ENCODE measurements around the gene DCP1B.

DCP1B gene

DNA sequence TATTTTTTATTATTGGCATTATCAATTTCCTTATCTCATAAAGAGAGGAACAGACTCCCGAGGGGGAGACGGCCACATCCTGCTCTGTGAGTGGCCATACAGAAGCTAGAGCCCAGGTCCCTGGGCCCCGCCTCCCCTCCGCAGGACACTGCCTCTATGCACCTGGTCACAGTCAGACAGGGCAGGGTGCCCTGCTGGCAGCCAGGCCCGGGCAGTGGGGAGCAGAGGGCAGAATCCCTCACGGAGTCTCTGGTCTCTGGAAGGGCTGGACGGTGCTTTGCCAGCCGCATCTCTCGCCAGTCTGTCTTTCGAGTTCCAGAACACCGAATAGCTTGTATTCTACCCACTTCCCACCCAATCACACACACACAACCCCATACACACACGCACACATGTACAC is 69.4 kb downstream of the DCP1B start:
- Histone ChIP-seq H3K4me3 (no peak overlapping the region), H3K27ac (peak overlapping the region; percentile 77 to 83)
- TF ChIP-seq, protein P1, sequence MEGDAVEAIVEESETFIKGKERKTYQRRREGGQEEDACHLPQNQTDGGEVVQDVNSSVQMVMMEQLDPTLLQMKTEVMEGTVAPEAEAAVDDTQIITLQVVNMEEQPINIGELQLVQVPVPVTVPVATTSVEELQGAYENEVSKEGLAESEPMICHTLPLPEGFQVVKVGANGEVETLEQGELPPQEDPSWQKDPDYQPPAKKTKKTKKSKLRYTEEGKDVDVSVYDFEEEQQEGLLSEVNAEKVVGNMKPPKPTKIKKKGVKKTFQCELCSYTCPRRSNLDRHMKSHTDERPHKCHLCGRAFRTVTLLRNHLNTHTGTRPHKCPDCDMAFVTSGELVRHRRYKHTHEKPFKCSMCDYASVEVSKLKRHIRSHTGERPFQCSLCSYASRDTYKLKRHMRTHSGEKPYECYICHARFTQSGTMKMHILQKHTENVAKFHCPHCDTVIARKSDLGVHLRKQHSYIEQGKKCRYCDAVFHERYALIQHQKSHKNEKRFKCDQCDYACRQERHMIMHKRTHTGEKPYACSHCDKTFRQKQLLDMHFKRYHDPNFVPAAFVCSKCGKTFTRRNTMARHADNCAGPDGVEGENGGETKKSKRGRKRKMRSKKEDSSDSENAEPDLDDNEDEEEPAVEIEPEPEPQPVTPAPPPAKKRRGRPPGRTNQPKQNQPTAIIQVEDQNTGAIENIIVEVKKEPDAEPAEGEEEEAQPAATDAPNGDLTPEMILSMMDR (IDR thresholded peaks at IDR 0.05), result no peak
- DNase-seq (ENCODE audit: low spot score), result no peak

DNA sequence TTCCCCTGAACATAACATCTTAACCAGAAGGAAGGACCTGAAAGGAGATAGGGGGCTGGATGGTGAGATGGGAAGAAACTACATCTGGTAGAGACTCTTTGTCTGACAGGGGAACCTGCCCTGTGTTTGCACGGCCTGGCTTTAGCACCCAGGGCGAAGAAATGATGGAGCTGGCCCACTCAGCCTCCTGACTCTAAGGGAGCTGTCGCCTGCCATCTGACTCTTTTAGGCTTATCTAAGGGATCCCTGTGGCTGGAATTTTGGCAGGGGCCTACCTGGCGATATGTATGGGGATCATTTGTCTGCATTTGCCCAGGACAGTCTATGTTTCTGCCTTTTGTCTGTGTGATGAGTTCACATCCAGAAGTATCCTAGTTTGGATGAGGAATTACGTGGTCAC is 70.2 kb downstream of the DCP1B start:
- Histone ChIP-seq H3K27ac (peak overlapping the region; percentile 57 to 83), H3K4me3 (no peak overlapping the region)
- DNase-seq (ENCODE audit: low spot score), result no peak
- TF ChIP-seq, protein P1 (IDR thresholded peaks at IDR 0.05), result no peak

DNA sequence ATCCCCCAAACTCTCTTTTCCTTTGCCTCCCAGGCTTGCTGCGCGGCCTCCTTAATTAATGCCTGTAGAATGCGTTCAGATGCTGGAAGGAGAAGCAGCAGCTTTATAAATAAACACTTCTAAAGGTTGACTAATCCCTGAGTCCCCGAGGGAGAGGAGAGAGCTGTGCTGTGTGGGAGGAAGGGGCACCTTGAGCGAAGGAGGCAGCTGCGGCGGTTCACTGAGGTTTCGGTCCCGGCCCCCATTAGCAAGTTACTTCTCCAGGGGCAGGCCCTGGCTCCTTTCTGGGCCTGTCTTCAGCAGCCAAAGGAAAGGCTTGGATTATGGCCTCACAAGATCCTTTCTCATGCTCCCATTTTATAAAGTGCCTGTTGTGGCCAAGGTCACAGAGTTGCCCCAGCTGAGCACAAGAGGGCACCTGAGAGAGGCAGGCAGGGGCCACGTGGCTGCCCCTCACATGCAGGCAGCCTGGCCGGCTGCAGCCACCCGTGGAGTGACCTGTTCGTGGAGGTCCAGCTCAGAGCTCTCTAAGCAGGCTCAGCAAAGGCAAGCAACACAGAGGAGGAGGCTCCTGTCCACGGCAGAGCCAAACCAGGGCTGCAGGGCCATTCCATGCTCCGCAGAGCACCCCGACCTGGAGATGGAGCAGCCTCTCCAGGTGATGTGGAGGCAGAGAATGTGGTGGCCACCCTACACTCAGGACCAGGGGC is 70.8 kb downstream of the DCP1B start:
- no peak for DNase-seq (ENCODE audit: low spot score)

DNA sequence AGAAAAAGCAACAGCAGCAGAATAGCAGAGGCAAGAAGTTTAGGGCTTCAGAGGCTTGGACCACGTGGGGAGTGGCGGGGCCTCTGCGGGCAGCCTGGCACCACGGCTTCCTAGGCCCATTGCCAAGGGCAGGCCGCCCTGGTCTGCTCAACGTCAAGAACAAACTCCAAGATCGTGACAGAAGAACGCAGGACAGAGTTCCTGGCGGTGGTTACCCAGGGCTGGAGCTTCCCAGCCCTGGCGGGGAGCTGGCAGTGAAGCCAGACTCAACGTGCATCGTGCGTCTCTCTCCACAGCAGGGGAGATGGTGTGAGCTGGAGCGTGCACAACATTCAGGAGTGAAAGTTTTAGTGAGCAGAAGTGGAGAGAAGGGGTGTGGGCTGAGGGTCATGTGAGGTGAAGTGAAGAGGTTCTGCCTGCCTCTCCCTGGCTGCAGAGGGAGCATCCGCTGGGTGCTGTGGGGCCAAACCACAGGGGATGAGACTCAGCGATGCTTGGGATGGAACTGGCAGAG is 71.9 kb downstream of the DCP1B start:
- peak; percentile 89 for DNase-seq (ENCODE audit: low spot score)
- TF ChIP-seq, protein P1 (IDR thresholded peaks at IDR 0.05), result no peak
- Histone ChIP-seq H3K27ac (peak overlapping the region; percentile 29 to 73), H3K4me3 (peak overlapping the region; percentile 46)

More for the DNA sequence above, 70.8 kb downstream of the DCP1B start:
- Histone ChIP-seq H3K4me3 (no peak overlapping the region), H3K27ac (peak overlapping the region; percentile 57 to 83)
- TF ChIP-seq, protein P1 (IDR thresholded peaks at IDR 0.05), result no peak

DNA sequence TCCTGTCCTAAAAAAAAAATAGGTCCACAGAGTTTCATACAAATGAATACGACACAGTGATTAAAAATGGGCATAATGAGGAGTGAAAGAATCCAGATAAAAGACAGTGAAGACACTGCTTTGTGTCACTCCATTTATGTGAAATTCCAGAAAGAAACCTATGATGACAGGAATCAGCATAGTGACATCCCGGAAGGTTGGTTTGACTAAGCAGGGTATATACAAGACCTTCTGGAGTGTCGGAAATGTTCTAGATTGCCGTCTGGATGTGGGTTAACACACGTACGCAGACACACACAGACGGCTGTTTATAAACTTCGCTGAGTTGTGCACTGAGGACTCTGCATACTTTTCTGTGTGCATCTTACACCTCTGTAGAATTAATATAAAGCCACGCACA is 72.6 kb downstream of the DCP1B start:
- peak overlapping the region in 1 of 2 donors; percentile 29 for H3K27ac ChIP-seq
- TF ChIP-seq, protein P1 (IDR thresholded peaks at IDR 0.05), result no peak

DNA sequence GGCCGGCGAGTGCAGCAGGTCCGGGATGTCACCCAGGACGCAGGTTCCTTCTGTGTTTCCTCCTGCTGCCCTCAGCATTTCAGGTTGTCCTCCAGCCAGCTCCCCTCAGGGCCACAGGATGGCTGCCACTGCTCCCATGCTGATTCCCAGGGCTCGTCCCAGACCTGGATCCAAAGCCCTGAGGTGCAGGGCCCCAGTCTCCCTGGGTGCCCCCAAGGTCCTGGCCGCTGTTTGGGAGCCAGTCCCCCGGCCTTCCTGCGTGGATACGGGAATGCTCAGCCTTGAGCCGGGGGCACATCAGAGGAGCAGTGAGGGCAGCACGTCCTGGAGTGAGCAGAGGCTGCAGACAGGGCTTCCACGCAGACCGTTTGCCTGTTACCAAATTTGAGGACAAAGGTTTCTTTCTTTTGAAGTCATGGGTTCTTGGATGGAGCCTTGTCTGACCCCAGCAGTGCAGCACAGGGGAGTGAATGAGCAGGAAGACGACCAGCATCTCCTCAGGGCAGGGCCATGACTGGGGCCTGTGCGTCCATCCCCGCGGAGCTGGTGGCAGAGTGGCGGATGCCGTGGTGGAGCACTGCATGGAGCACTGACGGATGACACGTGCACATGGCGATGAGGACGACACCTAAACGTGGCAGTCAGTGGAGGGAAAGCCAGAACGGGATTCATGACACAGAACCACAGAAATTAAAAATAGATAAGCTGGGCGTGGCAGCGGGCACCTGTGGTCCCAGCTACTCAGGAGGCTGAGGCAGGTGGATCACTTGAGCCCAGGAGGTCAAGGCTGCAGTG is 73.3 kb downstream of the DCP1B start:
- Histone ChIP-seq H3K27ac (no peak overlapping the region), H3K4me3 (no peak overlapping the region)

More for the DNA sequence above, 72.6 kb downstream of the DCP1B start:
- no peak overlapping the region for H3K4me3 ChIP-seq
- DNase-seq (ENCODE audit: low spot score), result no peak

More for the DNA sequence above, 73.3 kb downstream of the DCP1B start:
- DNase-seq (ENCODE audit: low spot score), result peak; percentile 67
- TF ChIP-seq, protein P1 (IDR thresholded peaks at IDR 0.05), result no peak
